H1 (cell line): ENCODE results near the gene CCDC180. TPM values are rescaled to one million over a fixed set of nuclear protein-coding genes. Genes with fewer than 3 reads are reported as not detected.

Source experiments
- CTCF ChIA-PET: fragments of 300-600 bp; sonication (Branson Sonifier 250); formaldehyde crosslinking; loops from one replicate; lab custom pipeline; 2021; ENCODE audit not compliant: partially characterized antibody; lab: Charles Lee
- POLR2A ChIA-PET: fragments of 300-600 bp; sonication (Branson Sonifier 250); formaldehyde crosslinking; loops from one replicate; lab custom pipeline; 2021; ENCODE audit warnings: inconsistent platforms; ENCODE audit not compliant: partially characterized antibody; lab: Charles Lee
- DNase-seq, 2 experiments: peaks; one replicate each; pipeline versions ENCODE4 v3.0.0 to v3.0.0-alpha.2; 2010 to 2022; ENCODE audit warnings: low spot score in 2 of 2, low read depth in 1 of 2, mixed read lengths in 1 of 2
- FAIRE-seq: peaks from 2 replicates; lab custom pipeline; 2011; peaks lifted over from hg19 to GRCh38; lab: Jason Lieb, UNC
- H2AFZ ChIP-seq: 2 replicates; pipeline ENCODE4 v1.8.1; 2012; ENCODE audit warnings: low read length, inconsistent platforms
- H2AK5ac ChIP-seq: 2 replicates; pipeline ENCODE4 v1.6.1; 2013; ENCODE audit warnings: low read depth, low read length
- H2BK120ac ChIP-seq: replicated peaks from 2 replicates; pipeline ENCODE3; 2013; ENCODE audit warnings: low read depth, low read length, inconsistent platforms
- H2BK12ac ChIP-seq: 2 replicates; pipeline ENCODE4 v1.6.1; 2013; ENCODE audit warnings: low read depth, low read length
- H2BK15ac ChIP-seq: 2 replicates; pipeline ENCODE4 v1.6.1; 2013; ENCODE audit warnings: low read length
- H2BK20ac ChIP-seq: 2 replicates; pipeline ENCODE4 v1.6.1; 2013; ENCODE audit warnings: low read length
- H2BK5ac ChIP-seq: 2 replicates; pipeline ENCODE4 v1.6.1; 2013; ENCODE audit warnings: low read depth, low read length
- H3K14ac ChIP-seq: 2 replicates; pipeline ENCODE4 v1.6.1; 2013; ENCODE audit warnings: inconsistent platforms; ENCODE audit not compliant: insufficient read length
- H3K18ac ChIP-seq: 2 replicates; pipeline ENCODE4 v1.6.1; 2013; ENCODE audit warnings: low read length; ENCODE audit errors: extremely low read depth
- H3K23ac ChIP-seq: 2 replicates; pipeline ENCODE4 v1.6.1; 2013; ENCODE audit warnings: inconsistent platforms; ENCODE audit not compliant: insufficient read length
- H3K23me2 ChIP-seq: 2 replicates; pipeline ENCODE4 v1.6.1; 2013; ENCODE audit warnings: low read depth, low read length
- H3K27ac ChIP-seq: 2 replicates; pipeline ENCODE4 v1.6.1; 2011; ENCODE audit warnings: low read depth, low read length, inconsistent platforms
- H3K27me3 ChIP-seq, 4 experiments: replicated peaks in 1 of 4; 1 replicate in 1 of 4; 2 replicates in 3 of 4; pipeline versions ENCODE4 v1.6.1 to v1.8.1; 2011 to 2013; ENCODE audit warnings: low read length in 3 of 4, mild to moderate bottlenecking in 3 of 4, inconsistent platforms in 2 of 4, mixed read lengths in 2 of 4, moderate library complexity in 1 of 4; ENCODE audit not compliant: control insufficient read depth in 3 of 4, insufficient read depth in 3 of 4; ENCODE audit errors: extremely low read depth in 1 of 4
- H3K36me3 ChIP-seq, 4 experiments: 2 replicates each; pipeline versions ENCODE4 v1.6.1 to v1.8.1; 2011 to 2013; ENCODE audit warnings: mild to moderate bottlenecking in 4 of 4, low read length in 3 of 4, moderate library complexity in 2 of 4, control low read depth in 1 of 4, inconsistent platforms in 1 of 4; ENCODE audit not compliant: insufficient read depth in 4 of 4, control insufficient read depth in 2 of 4
- H3K4ac ChIP-seq: replicated peaks from 2 replicates; pipeline ENCODE3; 2013; ENCODE audit warnings: low read length, low read depth, mixed read lengths, inconsistent platforms; ENCODE audit not compliant: insufficient read length
- H3K4me1 ChIP-seq, 4 experiments: replicated peaks in 1 of 4; 1 replicate in 1 of 4; 2 replicates in 3 of 4; pipeline versions ENCODE4 v1.6.1 to v1.8.1; 2011 to 2013; ENCODE audit warnings: low read length in 3 of 4, inconsistent platforms in 2 of 4, mixed read lengths in 1 of 4; ENCODE audit not compliant: insufficient read depth in 4 of 4, control insufficient read depth in 3 of 4
- H3K4me2 ChIP-seq, 2 experiments: 2 replicates each; pipeline versions ENCODE4 v1.6.1 to v1.8.1; 2011 to 2013; ENCODE audit warnings: low read depth in 2 of 2, low read length in 2 of 2, control low read depth in 1 of 2, inconsistent platforms in 1 of 2, mild to moderate bottlenecking in 1 of 2; ENCODE audit not compliant: insufficient read depth in 1 of 2
- H3K4me3 ChIP-seq, 4 experiments: fragments of 200-600, 300-600 bp in 1 of 4; sonication (generic), shearing (Covaris generic), sonication (Bioruptor Twin) in 1 of 4; 2 replicates each; pipeline versions ENCODE4 v1.5.1 to v1.8.1; 2011 to 2016; ENCODE audit warnings: low read length in 4 of 4, low read depth in 3 of 4, control low read depth in 2 of 4, inconsistent platforms in 2 of 4, mild to moderate bottlenecking in 2 of 4, mixed read lengths in 1 of 4, moderate library complexity in 1 of 4; ENCODE audit not compliant: insufficient read depth in 2 of 4; ENCODE audit errors: extremely low read depth in 1 of 4
- H3K56ac ChIP-seq: replicated peaks from 2 replicates; pipeline ENCODE3; 2013; ENCODE audit warnings: low read depth, mild to moderate bottlenecking, mixed read lengths, low read length, inconsistent platforms; ENCODE audit not compliant: insufficient read length
- H3K79me1 ChIP-seq: 2 replicates; pipeline ENCODE4 v1.6.1; 2013; ENCODE audit warnings: low read depth, low read length, control low read depth
- H3K79me2 ChIP-seq, 2 experiments: 2 replicates each; pipeline versions ENCODE4 v1.6.1 to v1.8.1; 2012 to 2013; ENCODE audit warnings: low read length in 2 of 2, mild to moderate bottlenecking in 2 of 2, inconsistent platforms in 1 of 2; ENCODE audit not compliant: insufficient read depth in 2 of 2, control insufficient read depth in 1 of 2
- H3K9ac ChIP-seq, 4 experiments: replicated peaks in 1 of 4; 1 replicate in 1 of 4; 2 replicates in 3 of 4; pipeline versions ENCODE4 v1.6.1 to v1.8.1; 2011 to 2013; ENCODE audit warnings: low read depth in 3 of 4, low read length in 3 of 4, control low read depth in 2 of 4, mild to moderate bottlenecking in 2 of 4, moderate library complexity in 2 of 4, inconsistent platforms in 1 of 4; ENCODE audit errors: extremely low read depth in 1 of 4
- H3K9me3 ChIP-seq, 2 experiments: 2 replicates each; pipeline versions ENCODE4 v1.6.1 to v1.8.1; 2012 to 2013; ENCODE audit warnings: mild to moderate bottlenecking in 2 of 2, moderate library complexity in 2 of 2, control low read depth in 1 of 2, inconsistent platforms in 1 of 2, low read depth in 1 of 2, low read length in 1 of 2, mixed read lengths in 1 of 2; ENCODE audit not compliant: insufficient read depth in 2 of 2
- H4K20me1 ChIP-seq, 2 experiments: replicated peaks in 1 of 2; 2 replicates each; pipeline versions ENCODE3 to v1.8.1; 2011 to 2013; ENCODE audit warnings: inconsistent platforms in 2 of 2, low read length in 2 of 2, mild to moderate bottlenecking in 1 of 2; ENCODE audit not compliant: insufficient read depth in 2 of 2, control insufficient read depth in 1 of 2
- H4K5ac ChIP-seq: 2 replicates; pipeline ENCODE4 v1.6.1; 2013; ENCODE audit warnings: low read length, low read depth, mixed read lengths, inconsistent platforms; ENCODE audit not compliant: insufficient read length
- H4K8ac ChIP-seq: 2 replicates; pipeline ENCODE4 v1.8.0; 2013; ENCODE audit warnings: mild to moderate bottlenecking, moderate library complexity, low read length, inconsistent platforms; ENCODE audit not compliant: insufficient read depth; ENCODE audit errors: extremely low read depth
- H4K91ac ChIP-seq: replicated peaks from 2 replicates; pipeline ENCODE3; 2013; ENCODE audit warnings: low read length, mixed read lengths, inconsistent platforms; ENCODE audit not compliant: insufficient read length
- USF2 ChIP-seq: IDR thresholded peaks from 2 replicates; pipeline ENCODE4 v1.6.1; 2011; ENCODE audit warnings: low read length, improper control_type of control experiment
- WGBS, 2 experiments: shearing (Covaris generic) in 1 of 2; methylation state at CpG; one replicate each; pipeline versions ENCODE4 v1.1.6 to v1.1.7; 2013 to 2015; ENCODE audit warnings: low lambda C conversion rate in 2 of 2, mixed read lengths in 2 of 2, inconsistent platforms in 1 of 2, low coverage in 1 of 2, missing lambda C conversion rate in 1 of 2; ENCODE audit not compliant: insufficient replicate concordance in 2 of 2, insufficient coverage in 1 of 2, insufficient read length in 1 of 2; ENCODE audit errors: extremely low coverage in 1 of 2, missing lambda C conversion rate in 1 of 2; 5-methylcytosine and 5-hydroxymethylcytosine counted together
- polyA plus RNA-seq, 7 experiments: library from polyadenylated mRNA; depleted of rRNA in 3 of 7; stranded (reverse) in 5 of 7; unstranded in 2 of 7; fragments of >200 nt in 5 of 7; fragments of 200-250 nt in 2 of 7; gene quantifications; 1 replicate in 5 of 7; 2 replicates in 1 of 7; 4 replicates in 1 of 7; pipeline versions ENCODE4 v1.2.1 to v1.2.3, GENCODE V29; 2011 to 2013; ENCODE audit warnings: missing spikeins in 2 of 7, mixed read lengths in 2 of 7
- total RNA-seq: library from RNA; stranded (reverse); fragmentation: NEBNext Ultra II Directional; extraction: Animal tissue kit (Norgen Biotek cat#: 25700); gene quantifications from 2 replicates; pipeline ENCODE4 v1.2.1, GENCODE V29; 2021

Gene CCDC180
- total and polyA plus RNA-seq, 2 of the 8 experiments (the other 6 are each of a cell fraction or from before 2014, with no cell fraction given): 2.6 to 8.2 TPM

- Histone ChIP-seq H2BK12ac (no peak overlapping the region), H2AK5ac (no peak overlapping the region), H4K91ac (no peak overlapping the region), H2BK15ac (no peak overlapping the region), H2BK20ac (no peak overlapping the region), H3K4ac (no peak overlapping the region), H3K4me1 (no peaks in the 10 kb centered on the region; a peak in 1 of 7 replicates), H3K9ac (0 out of 7 replicates have a peak overlapping the region, but pooled peaks of 1 of the 4 experiments have one; percentile 11), H2BK120ac (no peak overlapping the region), H3K56ac (no peak overlapping the region), H3K36me3 (peaks cover 0 to 18% (median 4%) of the 10 kb centered on the region in 4 experiments; a peak in 7 of 8 replicates), H3K4me2 (no peak overlapping the region), H3K23me2 (no peaks in the 10 kb centered on the region), H3K79me1 (no peaks in the 10 kb centered on the region), H3K79me2 (no peaks in the 10 kb centered on the region), H4K5ac (no peak overlapping the region), H3K27ac (no peak overlapping the region), H3K9me3 (no peaks in the 10 kb centered on the region), H2BK5ac (no peak overlapping the region), H3K23ac (no peak overlapping the region), H2AFZ (no peak overlapping the region), H3K18ac (no peak overlapping the region), H3K4me3 (no peak overlapping the region), H3K14ac (no peak overlapping the region), H4K8ac (no peak overlapping the region), H4K20me1 (no peaks in the 10 kb centered on the region), H3K27me3 (no peaks in the 10 kb centered on the region)
- FAIRE-seq (no peak), DNase-seq (no peak)
- ChIA-PET CTCF (interaction anchor here (1.5 kb wide), 1 partner anchor 12 kb away, joined by 3 read pairs; no protein-coding TSS in a partner anchor), POLR2A (no interaction called here)
- 88% methylated on average over 4 of the region's 4 CpGs; no CpG with 5 or more reads in 1 of the 2 experiments for WGBS, 2 experiments
- no peak for TF ChIP-seq USF2
Observed at GRCh38 chr9:97315550-97315949, 8.1 kb downstream of the CCDC180 start.
